Dermis microvascular lymphatic vessel endothelial cell (primary cell): ENCODE measurements around the gene SNX11. TPM values are rescaled to one million over a fixed set of nuclear protein-coding genes. Genes with fewer than 3 reads are reported as not detected.
"Not testable (repeated sequence)": the region's sequence is repeated elsewhere in the genome, so short reads cannot be mapped to it uniquely, and the experiment has no call there.

Experiments
- DNase-seq, 2 donors: peaks; one replicate each; pipeline versions ENCODE4 v3.0.0 to v3.0.0-alpha.2; 2010; ENCODE audit warnings: low read depth in 2 of 2
- total RNA-seq: library from RNA; depleted of rRNA; stranded (reverse); fragments of >200 nt; gene quantifications from 2 replicates; pipeline ENCODE4 v1.2.1, GENCODE V29; 2014

The SNX11 gene, protein sequence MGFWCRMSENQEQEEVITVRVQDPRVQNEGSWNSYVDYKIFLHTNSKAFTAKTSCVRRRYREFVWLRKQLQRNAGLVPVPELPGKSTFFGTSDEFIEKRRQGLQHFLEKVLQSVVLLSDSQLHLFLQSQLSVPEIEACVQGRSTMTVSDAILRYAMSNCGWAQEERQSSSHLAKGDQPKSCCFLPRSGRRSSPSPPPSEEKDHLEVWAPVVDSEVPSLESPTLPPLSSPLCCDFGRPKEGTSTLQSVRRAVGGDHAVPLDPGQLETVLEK
- 11.0 and 13.3 TPM in 2 replicates for total RNA-seq

DNA sequence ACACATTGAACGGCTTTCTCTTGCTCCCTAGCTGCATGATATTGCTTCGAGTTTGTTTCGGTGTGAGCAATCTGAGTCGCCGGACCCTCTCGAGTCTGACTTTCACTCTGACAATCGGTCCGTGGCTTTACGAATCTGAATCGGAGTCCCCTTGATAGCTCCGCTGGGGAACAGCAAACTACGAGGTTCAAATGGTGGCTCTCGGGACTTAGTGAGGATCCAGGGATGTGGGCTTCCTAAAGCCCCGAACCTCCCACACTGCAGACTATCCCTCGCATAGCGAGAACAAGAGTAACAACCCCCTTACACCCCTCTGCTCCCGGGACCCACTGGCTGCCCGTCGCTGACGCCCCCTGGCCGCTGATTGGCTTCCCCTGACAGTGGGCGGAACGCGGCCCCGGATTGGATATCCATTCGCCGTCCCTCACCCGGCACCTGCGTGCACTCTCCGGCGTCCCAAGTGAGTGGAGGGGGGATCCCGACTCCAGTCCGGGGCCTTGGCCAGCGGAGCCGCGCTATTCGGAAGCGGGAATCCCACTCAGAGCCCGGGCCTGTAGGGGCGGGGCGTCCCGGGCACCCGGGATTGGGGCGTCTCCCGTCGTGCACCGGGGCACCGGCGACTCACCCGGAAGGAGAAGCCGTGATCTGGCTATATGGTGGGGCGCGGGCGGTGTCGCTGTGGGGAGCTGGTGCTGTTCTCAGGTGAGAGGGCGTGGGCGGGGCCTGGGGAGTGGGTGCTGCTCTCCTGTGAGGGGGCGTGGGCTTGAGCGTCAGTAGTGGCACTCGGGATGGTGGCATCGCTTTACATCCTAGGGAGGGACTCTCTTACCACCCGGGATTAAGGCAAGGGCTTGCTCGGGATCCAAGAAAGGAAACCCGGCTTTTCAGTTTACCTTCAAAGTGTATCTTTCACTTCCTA lies at the start of gene SNX11:
Gene SNX11 (plus strand): TSS at position 630 of the 919 bp plus-strand sequence. CDS start 4,278 bp downstream, outside the sequence.
- peak; percentile 53 to 91 for DNase-seq

DNA sequence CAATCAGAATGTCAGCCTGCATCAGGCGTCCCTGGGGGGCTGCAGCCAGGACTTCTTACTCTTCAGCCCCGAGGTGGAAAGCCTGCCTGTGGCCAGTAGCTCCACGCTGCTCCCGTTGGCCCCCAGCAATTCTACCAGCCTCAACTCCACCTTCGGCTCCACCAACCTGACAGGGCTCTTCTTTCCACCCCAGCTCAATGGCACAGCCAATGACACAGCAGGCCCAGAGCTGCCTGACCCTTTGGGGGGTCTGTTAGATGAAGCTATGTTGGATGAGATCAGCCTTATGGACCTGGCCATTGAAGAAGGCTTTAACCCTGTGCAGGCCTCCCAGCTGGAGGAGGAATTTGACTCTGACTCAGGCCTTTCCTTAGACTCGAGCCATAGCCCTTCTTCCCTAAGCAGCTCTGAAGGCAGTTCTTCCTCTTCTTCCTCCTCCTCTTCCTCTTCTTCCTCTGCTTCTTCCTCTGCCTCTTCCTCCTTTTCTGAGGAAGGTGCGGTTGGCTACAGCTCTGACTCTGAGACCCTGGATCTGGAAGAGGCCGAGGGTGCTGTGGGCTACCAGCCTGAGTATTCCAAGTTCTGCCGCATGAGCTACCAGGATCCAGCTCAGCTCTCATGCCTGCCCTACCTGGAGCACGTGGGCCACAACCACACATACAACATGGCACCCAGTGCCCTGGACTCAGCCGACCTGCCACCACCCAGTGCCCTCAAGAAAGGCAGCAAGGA lies 49.0 kb upstream of the SNX11 start:
- DNase-seq, result no peak

- no peak for DNase-seq
These were observed 48.4 kb upstream of the SNX11 start for GRCh38 chr17:48059125-48059668.

GRCh38 chr17:48060249-48060648 lies 47.3 kb upstream of the SNX11 start:
- no peak for DNase-seq

GRCh38 chr17:48062273-48062672 lies 45.3 kb upstream of the SNX11 start:
- no peak for DNase-seq

DNA sequence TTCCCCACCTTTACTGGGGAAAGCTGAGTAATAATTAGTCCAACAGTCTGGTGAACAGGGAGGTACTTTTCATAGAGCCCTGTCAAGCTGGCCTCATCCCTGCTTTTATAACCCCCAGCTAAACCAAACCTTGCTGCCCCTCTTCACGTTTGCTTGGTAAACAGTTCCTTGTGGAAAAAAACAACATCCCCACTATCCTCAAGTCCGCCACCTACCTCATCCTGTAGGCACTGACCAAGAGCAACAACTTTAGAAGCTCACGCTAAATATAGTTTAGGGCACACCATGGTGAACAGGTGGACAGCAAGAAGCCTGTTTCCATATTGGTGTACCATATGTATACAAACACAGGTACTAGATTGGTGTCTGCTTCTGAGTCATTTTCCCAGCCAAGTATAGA lies 42.9 kb upstream of the SNX11 start:
- DNase-seq, result no peak

GRCh38 chr17:48066192-48066591 lies 41.4 kb upstream of the SNX11 start:
- DNase-seq, result no peak

DNA sequence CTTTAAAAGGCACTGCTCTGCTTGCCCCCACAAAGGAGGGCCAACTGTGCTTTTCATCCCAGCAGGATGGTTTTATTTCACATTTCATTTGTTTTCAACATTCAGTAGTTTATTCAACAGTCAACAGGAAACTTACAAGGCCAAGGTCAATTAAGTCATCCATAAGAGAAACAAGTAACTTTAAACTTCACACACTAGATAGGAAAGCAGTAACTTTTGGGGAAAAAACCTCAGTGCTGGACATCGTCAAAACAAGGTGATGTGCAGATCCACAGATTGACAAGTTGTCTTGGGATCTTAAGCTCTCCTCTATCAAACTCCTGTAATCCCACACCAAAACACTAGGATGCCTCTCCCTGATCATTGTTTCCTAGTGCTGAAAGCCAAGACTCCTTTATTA lies 40.9 kb upstream of the SNX11 start:
- peak in 1 of 2 donors; percentile 76 for DNase-seq

- no peak for DNase-seq
These were observed 40.3 kb upstream of the SNX11 start for GRCh38 chr17:48067245-48067644.

DNA sequence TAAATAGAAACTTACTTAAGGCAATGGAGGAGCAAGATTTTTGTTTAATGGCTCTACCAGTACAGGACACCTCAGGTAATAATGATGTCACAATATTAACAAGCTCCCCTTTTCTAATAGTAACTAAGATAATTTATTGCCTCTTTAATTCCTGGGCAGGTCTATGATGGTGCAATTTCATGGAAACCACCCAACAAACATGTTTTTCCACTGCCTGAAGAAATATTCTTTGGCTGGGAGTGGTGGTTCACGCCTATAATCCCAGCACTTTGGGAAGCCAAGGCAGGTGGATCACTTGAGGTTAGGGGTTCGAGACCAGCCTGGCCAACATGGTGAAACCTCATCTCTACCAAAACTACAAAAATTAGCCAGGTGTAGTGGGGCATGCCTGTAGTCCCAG lies 39.8 kb upstream of the SNX11 start:
- not testable (repeated sequence) for DNase-seq

DNA sequence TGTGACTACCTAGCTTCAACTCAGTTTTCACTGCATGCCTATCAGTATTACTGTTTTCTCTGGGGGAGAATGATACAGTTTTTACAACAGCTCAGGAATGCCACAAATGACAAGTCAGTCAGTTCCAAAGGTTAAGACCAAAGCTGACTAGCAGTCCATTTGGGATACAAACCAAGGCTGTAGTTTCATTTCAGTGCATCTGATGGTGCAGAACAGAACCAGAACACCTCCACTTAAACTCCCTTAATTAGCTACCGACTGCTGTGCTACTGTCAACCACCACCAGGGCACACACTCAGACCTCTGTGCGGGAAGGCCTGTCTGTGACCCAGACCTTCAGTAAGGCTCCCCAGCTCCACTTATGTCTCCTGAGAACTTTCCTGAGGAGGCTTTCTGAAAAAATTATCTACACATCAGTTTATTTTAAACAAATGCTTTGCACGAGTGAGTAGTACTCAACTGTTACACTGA lies 39.0 kb upstream of the SNX11 start:
- DNase-seq, result peak in 1 of 2 donors; percentile 52

DNA sequence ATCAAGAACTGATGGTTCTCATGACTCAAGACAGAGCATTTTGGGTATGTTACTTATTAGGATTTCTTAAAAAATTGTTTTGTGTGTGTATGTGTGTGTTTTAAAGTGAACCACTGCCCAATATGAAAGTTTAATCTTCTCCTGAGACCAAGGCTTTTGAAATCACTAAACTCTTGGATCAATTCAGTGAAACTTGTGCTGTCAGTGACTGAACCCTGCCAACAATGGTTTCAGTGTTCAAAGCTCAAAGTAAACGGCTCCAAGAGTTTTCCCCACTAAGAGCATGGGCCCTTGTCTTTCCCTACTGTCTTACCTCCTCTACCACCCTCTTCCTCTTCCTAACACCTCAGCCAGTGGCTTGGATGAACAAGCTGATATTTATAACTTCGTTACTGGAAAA lies 37.4 kb upstream of the SNX11 start:
- no peak for DNase-seq

DNA sequence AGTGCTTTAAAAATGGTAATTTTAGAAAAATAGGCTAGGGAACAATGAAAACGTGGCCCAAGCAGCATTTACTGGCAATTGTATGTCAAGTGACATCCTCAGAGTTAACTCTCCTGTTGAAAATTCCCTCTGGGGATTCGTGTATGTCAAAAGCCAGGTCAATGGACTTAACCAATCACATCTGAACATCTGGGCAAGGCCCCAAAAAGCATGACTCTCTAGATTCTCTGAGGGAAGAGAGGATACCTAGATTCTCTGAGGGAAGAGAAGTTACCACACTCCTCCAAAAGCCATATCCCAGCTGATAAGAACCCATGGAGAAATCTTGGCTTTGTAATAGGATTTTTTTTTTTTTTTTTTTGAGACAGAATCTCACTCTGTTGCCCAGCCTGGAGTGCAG lies 35.9 kb upstream of the SNX11 start:
- no peak for DNase-seq

- DNase-seq, result not testable (repeated sequence)
These were observed 34.8 kb upstream of the SNX11 start for GRCh38 chr17:48072811-48073210.

- not testable (repeated sequence) for DNase-seq
These were observed 33.9 kb upstream of the SNX11 start for GRCh38 chr17:48073566-48074094.

GRCh38 chr17:48074322-48075081 lies 33.1 kb upstream of the SNX11 start:
- peak; percentile 67 to 80 for DNase-seq

DNA sequence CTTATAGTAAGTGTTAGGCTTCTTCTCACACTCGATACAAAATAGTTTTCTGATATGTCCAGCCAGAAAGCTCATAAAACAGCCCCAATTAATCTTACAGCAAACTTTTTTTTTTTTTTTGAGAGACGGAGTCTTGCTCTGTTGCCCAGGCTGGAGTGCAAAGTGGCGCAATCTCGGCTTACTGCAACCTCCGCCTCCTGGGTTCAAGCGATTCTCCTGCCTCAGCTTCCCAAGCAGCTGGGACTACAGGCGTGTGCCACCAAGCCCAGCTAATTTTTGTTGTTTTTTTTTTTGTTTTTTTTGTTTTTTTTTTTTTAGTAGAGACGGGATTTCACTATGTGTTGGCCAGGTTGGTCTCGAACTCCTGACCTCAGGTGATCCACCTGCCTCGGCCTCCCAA lies 30.4 kb upstream of the SNX11 start:
- not testable (repeated sequence) for DNase-seq

DNA sequence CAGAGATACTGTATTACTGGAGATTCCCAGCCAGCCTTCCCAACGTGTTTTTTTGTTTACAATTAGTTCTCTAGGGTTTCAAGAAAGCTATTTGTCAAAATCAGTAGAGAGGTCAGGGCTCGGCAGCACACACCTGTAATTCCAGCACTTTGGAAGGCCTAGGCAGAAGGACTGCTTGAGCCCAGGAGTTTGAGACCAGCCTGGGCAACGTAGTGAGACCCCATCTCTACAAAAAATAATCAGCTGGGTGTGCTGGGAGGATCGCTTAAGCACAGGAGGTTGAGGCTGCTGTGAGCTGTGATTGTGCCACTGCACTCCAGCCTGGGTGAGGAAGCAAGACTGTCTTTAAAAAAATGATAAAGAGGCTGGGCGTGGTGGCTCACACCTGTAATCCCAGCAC lies 25.7 kb upstream of the SNX11 start:
- no peak for DNase-seq

GRCh38 chr17:48084932-48085331 lies 22.6 kb upstream of the SNX11 start:
- no peak for DNase-seq

- DNase-seq, result peak in 1 of 2 donors; percentile 12
These were observed 14.1 kb upstream of the SNX11 start for GRCh38 chr17:48093341-48094045.
